ENCODE measurements around the gene VIPAS39.

- no peak for TF ChIP-seq CTCF (conservative IDR thresholded peaks at IDR 0.05; ENCODE audit: low read length)
- no peak for TF ChIP-seq EZH2phosphoT487 (IDR thresholded peaks at IDR 0.05; ENCODE audit: borderline replicate concordance)
Measured at GRCh38 chr14:77439861-77440260, 17.5 kb downstream of the VIPAS39 start.

Data from Loucy (cell line).